D721Med (cell line): Measurements from ENCODE around the gene AFAP1L2.
"Not testable (repeated sequence)": the region's sequence is repeated elsewhere in the genome, so short reads cannot be mapped to it uniquely, and the experiment has no call there.

Experiments
- DNase-seq: peaks from one replicate; pipeline ENCODE4 v3.0.0; 2011; ENCODE audit warnings: low spot score; ENCODE audit not compliant: insufficient read length
- FAIRE-seq: peaks from 2 replicates; lab custom pipeline; 2011; peaks lifted over from hg19 to GRCh38; lab: Jason Lieb, UNC
- CTCF ChIP-seq: IDR thresholded peaks from 2 replicates; pipeline ENCODE4 v1.5.1; 2012; ENCODE audit warnings: mild to moderate bottlenecking, control low read depth; ENCODE audit not compliant: insufficient read depth; ENCODE audit errors: missing control alignments

The AFAP1L2 gene

GRCh38 chr10:114335614-114336013 lies 68.7 kb downstream of the AFAP1L2 start:
- TF ChIP-seq CTCF = no peak
- DNase-seq = no peak
- FAIRE-seq = no peak

GRCh38 chr10:114334301-114334700 lies 70.0 kb downstream of the AFAP1L2 start:
- FAIRE-seq (no peak), DNase-seq (no peak)
- TF ChIP-seq CTCF = no peak

GRCh38 chr10:114333441-114333840 lies 70.9 kb downstream of the AFAP1L2 start:
- not testable (repeated sequence) for DNase-seq, FAIRE-seq

- DNase-seq (no peak), FAIRE-seq (no peak)
- TF ChIP-seq CTCF = no peak
Observed at GRCh38 chr10:114332301-114333192, 71.8 kb downstream of the AFAP1L2 start.

- FAIRE-seq (no peak), DNase-seq (no peak)
- no peak for TF ChIP-seq CTCF
Observed at GRCh38 chr10:114329634-114330365, 74.5 kb downstream of the AFAP1L2 start.

- FAIRE-seq (no peak), DNase-seq (no peak)
- no peak for TF ChIP-seq CTCF
Observed at GRCh38 chr10:114328874-114329273, 75.4 kb downstream of the AFAP1L2 start.

- TF ChIP-seq CTCF = no peak
- FAIRE-seq = no peak
Observed at GRCh38 chr10:114328441-114328812, 75.9 kb downstream of the AFAP1L2 start.

More at GRCh38 chr10:114328441-114328812, 75.9 kb downstream of the AFAP1L2 start:
- DNase-seq = no peak
